Progenitor cell of endocrine pancreas (in vitro differentiated cells): Measurements from ENCODE around the gene NDOR1. TPM values are rescaled to one million over a fixed set of nuclear protein-coding genes. Genes with fewer than 3 reads are reported as not detected.

Experiments
- DNase-seq: peaks from one replicate; pipeline ENCODE4 v3.0.0; 2021; ENCODE audit warnings: low spot score; ENCODE audit not compliant: unreplicated experiment
- H3K27ac Mint-ChIP-seq: 2 replicates; pipeline ENCODE4 v1.8.0; 2021; ENCODE audit warnings: mild to moderate bottlenecking, moderate library complexity, mixed read lengths
- H3K27me3 Mint-ChIP-seq: 2 replicates; pipeline ENCODE4 v1.8.0; 2021; ENCODE audit warnings: mixed read lengths
- H3K36me3 Mint-ChIP-seq: 2 replicates; pipeline ENCODE4 v1.8.0; 2022; ENCODE audit warnings: mixed read lengths; ENCODE audit not compliant: insufficient read depth
- H3K4me1 Mint-ChIP-seq: 2 replicates; pipeline ENCODE4 v1.8.0; 2021; ENCODE audit warnings: low read depth, mixed read lengths
- H3K4me3 Mint-ChIP-seq: 2 replicates; pipeline ENCODE4 v1.8.0; 2021; ENCODE audit warnings: low read depth, mild to moderate bottlenecking, moderate library complexity, mixed read lengths
- H3K9me3 Mint-ChIP-seq: 2 replicates; pipeline ENCODE4 v1.8.0; 2021; ENCODE audit warnings: low read depth, mixed read lengths
- total RNA-seq: library from RNA; stranded (reverse); gene quantifications from 2 replicates; pipeline ENCODE4 v1.2.1, GENCODE V29; 2021
- TF ChIP-seq, protein P1 (sequence below): fragments of 200-600 bp; sonication (generic); IDR thresholded peaks from one replicate; pipeline ENCODE4 v1.5.0; 2021; ENCODE audit warnings: antibody characterized with exemption, mild to moderate bottlenecking; ENCODE audit not compliant: unreplicated experiment

NDOR1 gene
- total RNA-seq, 1 donor from 2014 or later, result 37.4 TPM

DNA sequence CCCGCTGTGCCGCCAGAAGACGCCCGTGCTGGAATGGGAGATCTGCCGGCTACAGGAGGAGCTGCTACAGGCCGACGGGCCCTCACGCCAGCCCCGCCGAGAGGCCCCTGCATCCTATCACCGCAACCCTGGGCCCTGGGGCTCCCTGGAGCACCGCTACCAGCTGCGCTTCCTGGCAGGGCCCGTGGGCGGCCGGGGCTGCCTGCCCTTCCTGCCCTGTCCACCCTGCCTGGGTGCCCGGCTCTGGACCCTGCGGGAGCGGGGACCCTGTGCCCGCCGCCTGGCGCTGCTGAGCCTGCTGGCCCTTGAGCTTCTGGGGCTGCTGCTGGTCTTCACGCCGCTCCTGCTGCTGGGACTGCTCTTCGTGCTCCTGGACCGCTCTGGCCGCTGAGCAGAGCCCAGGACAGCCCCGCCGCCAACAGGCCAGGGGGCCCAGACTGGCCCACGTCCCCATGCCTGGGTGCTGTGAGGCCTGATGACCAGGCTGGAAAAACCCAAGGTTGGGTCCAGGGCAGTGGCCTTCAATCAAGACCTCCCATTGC lies 12.8 kb downstream of the NDOR1 start:
- TF ChIP-seq, protein P1, sequence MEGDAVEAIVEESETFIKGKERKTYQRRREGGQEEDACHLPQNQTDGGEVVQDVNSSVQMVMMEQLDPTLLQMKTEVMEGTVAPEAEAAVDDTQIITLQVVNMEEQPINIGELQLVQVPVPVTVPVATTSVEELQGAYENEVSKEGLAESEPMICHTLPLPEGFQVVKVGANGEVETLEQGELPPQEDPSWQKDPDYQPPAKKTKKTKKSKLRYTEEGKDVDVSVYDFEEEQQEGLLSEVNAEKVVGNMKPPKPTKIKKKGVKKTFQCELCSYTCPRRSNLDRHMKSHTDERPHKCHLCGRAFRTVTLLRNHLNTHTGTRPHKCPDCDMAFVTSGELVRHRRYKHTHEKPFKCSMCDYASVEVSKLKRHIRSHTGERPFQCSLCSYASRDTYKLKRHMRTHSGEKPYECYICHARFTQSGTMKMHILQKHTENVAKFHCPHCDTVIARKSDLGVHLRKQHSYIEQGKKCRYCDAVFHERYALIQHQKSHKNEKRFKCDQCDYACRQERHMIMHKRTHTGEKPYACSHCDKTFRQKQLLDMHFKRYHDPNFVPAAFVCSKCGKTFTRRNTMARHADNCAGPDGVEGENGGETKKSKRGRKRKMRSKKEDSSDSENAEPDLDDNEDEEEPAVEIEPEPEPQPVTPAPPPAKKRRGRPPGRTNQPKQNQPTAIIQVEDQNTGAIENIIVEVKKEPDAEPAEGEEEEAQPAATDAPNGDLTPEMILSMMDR, result no peak
- H3K4me3 Mint-ChIP-seq, result peak overlapping the region; percentile 53
- no peaks in the 10 kb centered on the region for H3K27me3 Mint-ChIP-seq
- no peaks in the 10 kb centered on the region for H3K9me3 Mint-ChIP-seq
- H3K27ac Mint-ChIP-seq, result peak overlapping the region; percentile 92
- DNase-seq, result no peak
- H3K36me3 Mint-ChIP-seq, result peaks cover 3% of the 10 kb centered on the region
- peaks cover 10% of the 10 kb centered on the region for H3K4me1 Mint-ChIP-seq

DNA sequence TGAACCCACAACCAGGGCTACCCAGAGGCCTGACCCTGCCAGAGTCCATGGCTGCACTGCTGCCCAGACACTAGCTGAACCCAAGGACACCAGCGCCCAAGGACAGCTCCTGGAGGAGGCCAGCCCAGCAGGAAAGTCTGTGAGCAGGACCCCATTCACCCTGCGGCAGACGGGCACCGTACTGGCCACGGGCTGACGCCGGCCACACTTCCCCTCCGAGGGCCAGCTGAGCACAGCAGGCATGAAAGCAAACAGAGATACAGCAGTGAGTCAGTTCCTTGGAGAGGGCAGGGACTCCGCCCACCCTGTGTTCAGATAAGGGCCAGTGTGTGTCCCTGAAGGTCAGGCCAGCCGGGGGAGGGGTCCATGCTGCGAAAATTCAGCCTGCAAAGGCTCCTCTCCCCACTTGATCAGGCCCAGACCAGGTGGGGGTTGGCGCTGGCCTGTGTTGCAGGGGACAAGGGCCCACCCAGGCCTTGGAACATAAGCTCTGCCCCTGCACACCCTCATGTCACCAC lies 13.3 kb downstream of the NDOR1 start:
- Mint-ChIP-seq H3K9me3 (no peaks in the 10 kb centered on the region), H3K27ac (peak overlapping the region; percentile 92), H3K4me3 (peak overlapping the region; percentile 53), H3K36me3 (peaks cover 3% of the 10 kb centered on the region), H3K27me3 (no peaks in the 10 kb centered on the region), H3K4me1 (peaks cover 10% of the 10 kb centered on the region)
- DNase-seq, result no peak
- TF ChIP-seq, protein P1, result no peak

DNA sequence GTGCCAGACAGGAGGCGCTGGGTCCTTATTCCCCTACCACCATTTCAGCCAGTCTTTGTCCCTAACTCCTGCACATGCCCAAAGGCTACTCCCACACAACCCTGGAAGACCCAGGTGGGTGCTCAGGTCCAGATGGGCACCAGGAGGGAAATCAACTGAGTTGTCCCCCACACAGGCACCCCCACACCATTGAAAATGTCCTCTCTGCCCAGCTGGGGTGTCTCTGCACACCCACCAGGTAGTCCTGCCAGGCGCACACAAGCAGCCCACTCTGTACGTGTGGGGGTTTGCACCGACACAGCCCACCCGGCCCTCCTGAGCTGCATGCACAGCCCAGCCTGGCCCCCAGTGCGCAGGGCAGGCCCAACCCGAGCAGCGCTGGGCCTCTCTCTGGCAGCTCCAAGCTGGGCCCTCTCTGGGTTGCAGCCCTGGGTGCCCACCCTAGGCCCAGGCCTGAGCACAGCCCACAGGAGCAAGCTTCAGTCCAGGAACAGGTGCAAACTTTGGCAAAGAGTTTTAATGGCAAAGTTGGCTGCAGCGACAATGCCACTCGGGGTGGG lies 14.3 kb downstream of the NDOR1 start:
- TF ChIP-seq, protein P1, result no peak
- Mint-ChIP-seq H3K4me1 (peaks cover 10% of the 10 kb centered on the region), H3K27me3 (no peaks in the 10 kb centered on the region), H3K36me3 (peaks cover 3% of the 10 kb centered on the region), H3K27ac (no peak overlapping the region), H3K4me3 (peak overlapping the region; percentile 16), H3K9me3 (no peaks in the 10 kb centered on the region)
- DNase-seq, result no peak

DNA sequence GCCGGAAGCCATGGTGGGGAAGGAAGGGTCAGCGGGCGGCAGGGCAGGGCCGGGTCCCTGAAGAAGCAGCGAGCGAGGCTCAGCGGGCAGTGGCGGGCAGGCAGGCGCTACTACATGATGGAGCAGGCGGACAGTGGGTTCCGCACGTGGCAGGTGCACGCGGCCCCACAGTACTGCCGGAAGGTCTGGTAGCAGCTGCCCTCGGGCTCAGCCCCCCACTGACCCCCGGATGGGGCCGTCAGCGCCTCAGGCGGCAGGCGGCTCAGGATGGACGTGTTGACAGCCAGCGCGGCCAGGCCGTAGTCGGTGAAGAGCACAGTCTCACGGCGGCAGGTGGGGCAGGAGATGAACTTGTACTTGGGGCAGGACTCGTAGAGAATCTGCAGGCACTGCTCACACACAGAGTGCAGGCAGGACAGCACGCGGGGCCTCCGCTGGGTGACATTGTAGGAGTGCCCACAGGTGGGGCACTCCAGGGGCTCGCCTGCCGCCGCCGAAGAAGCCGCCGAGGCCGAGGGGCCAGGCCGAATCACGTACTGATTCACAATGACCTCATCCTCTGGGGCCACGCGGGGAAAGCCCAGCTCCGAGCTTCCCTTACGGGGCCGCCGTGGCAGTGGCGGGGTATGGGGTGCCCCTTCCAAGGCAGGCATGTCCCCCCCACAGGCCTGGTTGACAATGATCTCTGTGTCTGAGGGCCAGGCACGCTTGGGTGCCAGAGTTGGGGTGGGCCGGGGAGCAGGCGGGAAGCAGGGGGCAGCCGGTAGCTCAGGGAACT lies 15.0 kb downstream of the NDOR1 start:
- peaks cover 2% of the 10 kb centered on the region for H3K36me3 Mint-ChIP-seq
- no peak for DNase-seq
- H3K4me1 Mint-ChIP-seq, result peaks cover 10% of the 10 kb centered on the region
- H3K4me3 Mint-ChIP-seq, result peak overlapping the region; percentile 47
- no peak overlapping the region for H3K27ac Mint-ChIP-seq
- H3K9me3 Mint-ChIP-seq, result no peaks in the 10 kb centered on the region
- H3K27me3 Mint-ChIP-seq, result no peaks in the 10 kb centered on the region
- TF ChIP-seq, protein P1, result no peak

DNA sequence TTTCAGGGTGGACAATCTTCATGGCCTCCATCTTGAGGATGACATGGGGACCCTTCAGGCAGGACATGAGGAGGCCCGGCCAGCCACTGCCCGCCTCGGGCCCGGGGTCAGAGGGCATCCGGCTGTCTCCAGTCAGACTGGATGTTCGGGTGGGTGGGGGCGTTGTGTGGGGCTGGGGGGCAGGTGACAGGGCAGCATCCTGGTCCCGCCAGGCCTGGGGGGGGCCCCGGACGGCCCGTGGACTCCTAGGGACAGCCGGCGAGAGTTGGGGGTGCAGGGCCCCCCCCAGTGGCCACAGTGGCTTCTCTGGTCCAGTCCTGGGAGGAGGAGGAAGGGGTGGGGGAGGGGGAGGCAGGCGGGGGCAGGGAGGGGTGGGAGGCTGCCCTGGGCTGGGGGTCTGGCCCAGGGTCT lies 15.6 kb downstream of the NDOR1 start:
- TF ChIP-seq, protein P1, result no peak
- H3K4me3 Mint-ChIP-seq, result peak overlapping the region; percentile 47
- H3K9me3 Mint-ChIP-seq, result no peaks in the 10 kb centered on the region
- DNase-seq, result no peak
- peaks cover 1% of the 10 kb centered on the region for H3K36me3 Mint-ChIP-seq
- peaks cover 10% of the 10 kb centered on the region for H3K4me1 Mint-ChIP-seq
- no peaks in the 10 kb centered on the region for H3K27me3 Mint-ChIP-seq
- no peak overlapping the region for H3K27ac Mint-ChIP-seq
